Panc1 (cell line): ENCODE measurements around the gene SRSF3. TPM values are rescaled to one million over a fixed set of nuclear protein-coding genes. Genes with fewer than 3 reads are reported as not detected.

Source experiments
- ATAC-seq: fragments of 200-7000 bp; cut with Tn5 transposase; 2 replicates; pipeline ENCODE4 v1.9.1; 2020; ENCODE audit warnings: mild to moderate bottlenecking, moderate library complexity
- BruUV-seq: library from RNA; stranded (reverse); fragments of 400-500 nt; replicated peaks from 2 replicates; lab custom pipeline; 2021; lab: Mats Ljungman, UMichigan
- CTCF ChIA-PET: fragments of 300-600 bp; sonication (Branson Sonifier 250); formaldehyde crosslinking; loops from one replicate; lab custom pipeline; 2022; ENCODE audit warnings: antibody characterized with exemption; lab: Charles Lee
- POLR2A ChIA-PET: fragments of 300-600 bp; sonication (Branson Sonifier 250); formaldehyde crosslinking; loops from one replicate; lab custom pipeline; 2022; ENCODE audit warnings: antibody characterized with exemption; lab: Charles Lee
- DNase-seq: peaks from one replicate; pipeline ENCODE4 v3.0.0-alpha.2; 2010; ENCODE audit warnings: low read depth, low spot score
- H3K27ac ChIP-seq: 2 replicates; pipeline ENCODE4 v1.5.1; 2011; ENCODE audit warnings: mild to moderate bottlenecking, low read length, inconsistent platforms
- H3K27me3 ChIP-seq: fragments of 200-500 bp; sonication (Bioruptor generic); 2 replicates; pipeline ENCODE4 v1.6.0; 2014; ENCODE audit warnings: low read length, inconsistent platforms; ENCODE audit not compliant: control insufficient read depth, insufficient read depth
- H3K36me3 ChIP-seq: fragments of 200-500 bp; sonication (Bioruptor generic); 2 replicates; pipeline ENCODE4 v1.5.1; 2014; ENCODE audit warnings: inconsistent platforms, mild to moderate bottlenecking, low read length, moderate library complexity; ENCODE audit not compliant: control insufficient read depth, insufficient read depth
- H3K4me1 ChIP-seq: 2 replicates; pipeline ENCODE4 v1.5.1; 2011; ENCODE audit warnings: inconsistent platforms, mild to moderate bottlenecking, low read length, moderate library complexity; ENCODE audit not compliant: control insufficient read depth, insufficient read depth
- H3K4me3 ChIP-seq, 2 experiments: 2 replicates each; pipeline ENCODE4 v1.5.1; 2011 to 2012; ENCODE audit warnings: low read depth in 2 of 2, low read length in 2 of 2, mild to moderate bottlenecking in 2 of 2, inconsistent platforms in 1 of 2, moderate library complexity in 1 of 2
- H3K9me3 ChIP-seq: fragments of 200-500 bp; sonication (Bioruptor generic); 2 replicates; pipeline ENCODE4 v1.5.1; 2014; ENCODE audit warnings: low read depth, mild to moderate bottlenecking, inconsistent platforms, low read length, moderate library complexity; ENCODE audit not compliant: control insufficient read depth, insufficient read depth
- POLR2AphosphoS5 ChIP-seq: IDR thresholded peaks from 2 replicates; pipeline ENCODE4 v1.6.1; 2012; ENCODE audit warnings: mild to moderate bottlenecking, low read depth, low read length, moderate library complexity
- REST ChIP-seq, 2 experiments: IDR thresholded peaks; 2 replicates each; pipeline ENCODE4 v1.6.1; 2011 to 2012; ENCODE audit warnings: low read depth in 2 of 2, control low read depth in 1 of 2, low read length in 1 of 2, mild to moderate bottlenecking in 1 of 2, moderate library complexity in 1 of 2; ENCODE audit not compliant: insufficient read depth in 1 of 2
- SIN3A ChIP-seq: IDR thresholded peaks from 2 replicates; pipeline ENCODE4 v1.6.1; 2012; ENCODE audit warnings: low read depth, mild to moderate bottlenecking, low read length, moderate library complexity, borderline replicate concordance; ENCODE audit not compliant: insufficient read depth
- TCF7L2 ChIP-seq: IDR thresholded peaks from 2 replicates; pipeline ENCODE4 v1.6.1; 2011; ENCODE audit warnings: mild to moderate bottlenecking, low read depth, low read length, inconsistent platforms
- in situ Hi-C: cut with HindIII; loops from 2 replicates; pipeline ENCODE4 v1.10.0; 2016; ENCODE audit warnings: low sequenced_read_pairs, low pct_unique_long_range_greater_than_20kb
- intact Hi-C: fragments of 100-400 bp; cut with micrococcal nuclease; formaldehyde crosslinking; loops from one replicate; pipeline ENCODE4 v1.10.0; 2022; ENCODE audit not compliant: unreplicated experiment
- total RNA-seq: library from RNA; stranded (reverse); gene quantifications from one replicate; pipeline ENCODE4 v1.2.1, GENCODE V29; 2021; ENCODE audit not compliant: unreplicated experiment
- TF ChIP-seq, protein P1 (sequence below): fragments of 450-650 bp; IDR thresholded peaks from 2 replicates; pipeline ENCODE4 v1.5.1; 2017; ENCODE audit warnings: mild to moderate bottlenecking

Gene SRSF3
- total RNA-seq, 1 experiment from 2014 or later: 356 TPM

- in situ Hi-C loops (no loop called here), intact Hi-C loops (no loop called here)
- Histone ChIP-seq H3K4me1 (no peaks in the 10 kb centered on the region), H3K9me3 (no peaks in the 10 kb centered on the region), H3K27me3 (no peaks in the 10 kb centered on the region), H3K27ac (no peak overlapping the region), H3K4me3 (no peak overlapping the region), H3K36me3 (no peaks in the 10 kb centered on the region)
- no TSS peak for BruUV-seq
- CTCF ChIA-PET: no interaction called here
- POLR2A ChIA-PET: no interaction called here
- no peak for ATAC-seq
- DNase-seq: no peak
- no peak for TF ChIP-seq REST (IDR thresholded peaks at IDR 0.05; ENCODE audit: insufficient read depth in 1 of 2, low read depth in 2 of 2, low read length in 1 of 2)
- TF ChIP-seq TCF7L2: no peak
- TF ChIP-seq POLR2AphosphoS5: no peak
- TF ChIP-seq, protein P1, sequence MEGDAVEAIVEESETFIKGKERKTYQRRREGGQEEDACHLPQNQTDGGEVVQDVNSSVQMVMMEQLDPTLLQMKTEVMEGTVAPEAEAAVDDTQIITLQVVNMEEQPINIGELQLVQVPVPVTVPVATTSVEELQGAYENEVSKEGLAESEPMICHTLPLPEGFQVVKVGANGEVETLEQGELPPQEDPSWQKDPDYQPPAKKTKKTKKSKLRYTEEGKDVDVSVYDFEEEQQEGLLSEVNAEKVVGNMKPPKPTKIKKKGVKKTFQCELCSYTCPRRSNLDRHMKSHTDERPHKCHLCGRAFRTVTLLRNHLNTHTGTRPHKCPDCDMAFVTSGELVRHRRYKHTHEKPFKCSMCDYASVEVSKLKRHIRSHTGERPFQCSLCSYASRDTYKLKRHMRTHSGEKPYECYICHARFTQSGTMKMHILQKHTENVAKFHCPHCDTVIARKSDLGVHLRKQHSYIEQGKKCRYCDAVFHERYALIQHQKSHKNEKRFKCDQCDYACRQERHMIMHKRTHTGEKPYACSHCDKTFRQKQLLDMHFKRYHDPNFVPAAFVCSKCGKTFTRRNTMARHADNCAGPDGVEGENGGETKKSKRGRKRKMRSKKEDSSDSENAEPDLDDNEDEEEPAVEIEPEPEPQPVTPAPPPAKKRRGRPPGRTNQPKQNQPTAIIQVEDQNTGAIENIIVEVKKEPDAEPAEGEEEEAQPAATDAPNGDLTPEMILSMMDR: no peak
- TF ChIP-seq SIN3A: no peak
Observed at GRCh38 chr6:36556281-36556680, 37.9 kb upstream of the SRSF3 start.

GRCh38 chr6:36559011-36559793 is 35.0 kb upstream of the SRSF3 start:
- Histone ChIP-seq H3K27me3 (no peaks in the 10 kb centered on the region), H3K36me3 (no peaks in the 10 kb centered on the region), H3K27ac (no peak overlapping the region), H3K4me1 (no peaks in the 10 kb centered on the region), H3K4me3 (no peak overlapping the region), H3K9me3 (no peaks in the 10 kb centered on the region)
- CTCF ChIA-PET: no interaction called here
- TF ChIP-seq SIN3A (no peak), POLR2AphosphoS5 (no peak), TCF7L2 (no peak), REST (IDR thresholded peaks at IDR 0.05; ENCODE audit: insufficient read depth in 1 of 2, low read depth in 2 of 2, low read length in 1 of 2) (no peak)
- TF ChIP-seq, protein P1: no peak
- ATAC-seq: no peak
- no TSS peak for BruUV-seq
- DNase-seq: no peak
- POLR2A ChIA-PET: interaction anchor here (0.7 kb wide), 1 partner anchor 26 kb away, joined by 3 read pairs; no protein-coding TSS in a partner anchor
- intact Hi-C loops (no loop called here), in situ Hi-C loops (no loop called here)
